K562 (cell line): Measurements from ENCODE around the gene GRSF1. TPM values are rescaled to one million over a fixed set of nuclear protein-coding genes. Genes with fewer than 3 reads are reported as not detected.

Experiments used
- CBX3 ChIP-seq, 2 experiments: IDR thresholded peaks; 1 replicate in 1 of 2; 2 replicates in 1 of 2; pipeline ENCODE4 v1.6.1; 2012; ENCODE audit warnings: inconsistent platforms in 2 of 2, low read length in 2 of 2, borderline replicate concordance in 1 of 2, control low read depth in 1 of 2
- CC2D1A ChIP-seq: fragments of 450-650 bp; IDR thresholded peaks from 2 replicates; pipeline ENCODE4 v1.6.1; 2017; ENCODE audit warnings: mild to moderate bottlenecking
- HDAC1 ChIP-seq, 2 experiments: fragments of 450-650 bp; IDR thresholded peaks; 2 replicates each; pipeline ENCODE4 v1.6.1; 2016 to 2017; ENCODE audit warnings: inconsistent platforms in 1 of 2, mild to moderate bottlenecking in 1 of 2, moderate library complexity in 1 of 2
- MAX ChIP-seq: sonication (generic); formaldehyde crosslinking; IDR thresholded peaks from 2 replicates; pipeline ENCODE4 v1.9.0; 2022; ENCODE audit warnings: mild to moderate bottlenecking, missing genetic modification reagents
- NCOR1 ChIP-seq: fragments of 450-650 bp; IDR thresholded peaks from 2 replicates; pipeline ENCODE4 v1.6.1; 2016; ENCODE audit warnings: mild to moderate bottlenecking, moderate library complexity
- POLR2B ChIP-seq: fragments of 450-650 bp; IDR thresholded peaks from 2 replicates; pipeline ENCODE4 v1.6.1; 2018; ENCODE audit warnings: low read depth; ENCODE audit not compliant: partially characterized antibody
- SUPT5H ChIP-seq: fragments of 450-650 bp; IDR thresholded peaks from 2 replicates; pipeline ENCODE4 v1.6.1; 2016
- TCF3 ChIP-seq: sonication (generic); formaldehyde crosslinking; IDR thresholded peaks from 2 replicates; pipeline ENCODE4 v1.4.0; 2020; ENCODE audit warnings: mild to moderate bottlenecking, missing genetic modification reagents
- ZBTB11 ChIP-seq, 3 experiments: fragments of 200-800 bp in 1 of 3; fragments of 250-450 bp in 1 of 3; fragments of 450-650 bp in 1 of 3; sonication (Bioruptor Pico) in 1 of 3; sonication (Bioruptor generic) in 1 of 3; formaldehyde crosslinking in 1 of 3; IDR thresholded peaks; 2 replicates each; pipeline versions ENCODE4 v1.6.1 to v1.8.0; 2016 to 2022; ENCODE audit warnings: mild to moderate bottlenecking in 2 of 3, missing genetic modification characterization in 2 of 3, missing compliant biosample characterization in 1 of 3, moderate library complexity in 1 of 3
- ZFX ChIP-seq: sonication (generic); formaldehyde crosslinking; IDR thresholded peaks from 2 replicates; pipeline ENCODE4 v1.8.0; 2022; ENCODE audit warnings: mild to moderate bottlenecking, missing genetic modification reagents, moderate library complexity
- ZNF12 ChIP-seq: sonication (generic); formaldehyde crosslinking; IDR thresholded peaks from 2 replicates; pipeline ENCODE4 v1.4.0; 2020; ENCODE audit warnings: mild to moderate bottlenecking, missing genetic modification reagents
- ZNF134 ChIP-seq: fragments of 250-450 bp; sonication (Bioruptor Pico); conservative IDR thresholded peaks from 2 replicates; pipeline ENCODE4 v1.4.0; 2020
- ZNF740 ChIP-seq, 3 experiments: fragments of 200-800 bp in 1 of 3; sonication (Bioruptor generic) in 1 of 3; sonication (generic) in 1 of 3; formaldehyde crosslinking in 1 of 3; IDR thresholded peaks; 2 replicates each; pipeline versions ENCODE4 v1.6.1 to v1.8.0; 2016 to 2022; ENCODE audit warnings: mild to moderate bottlenecking in 2 of 3, missing compliant biosample characterization in 2 of 3, missing genetic modification characterization in 2 of 3, missing genetic modification reagents in 1 of 3
- polyA plus RNA-seq, 8 experiments: library from polyadenylated mRNA; depleted of rRNA in 4 of 8; stranded (reverse) in 5 of 8; unstranded in 3 of 8; fragments of >200 nt; fragmentation: Nextera tagmentation in 2 of 8; fragmentation: Illumina TruSeq in 1 of 8; extraction: Ambion mirVana in 2 of 8; extraction: Trizol in 1 of 8; gene quantifications; 2 replicates each; pipeline versions ENCODE4 v1.2.1 to v1.2.3, GENCODE V29; 2011 to 2014; ENCODE audit warnings: inconsistent platforms in 1 of 8, missing spikeins in 1 of 8
- total RNA-seq, 7 experiments: library from RNA; depleted of rRNA in 6 of 7; stranded (reverse); fragments of >200 nt in 6 of 7; fragmentation: Illumina TruSeq in 2 of 7; extraction: Trizol in 2 of 7; gene quantifications; 2 replicates each; pipeline versions ENCODE4 v1.2.1 to v1.2.3, GENCODE V29; 2011 to 2021; ENCODE audit warnings: low replicate concordance in 1 of 7
- TF ChIP-seq, protein P1 (sequence below): fragments of 450-650 bp; IDR thresholded peaks from 2 replicates; pipeline ENCODE4 v1.6.1; 2016; ENCODE audit warnings: low read depth, mild to moderate bottlenecking, moderate library complexity
- TF ChIP-seq, protein P2 (sequence below), 2 experiments: IDR thresholded peaks in 1 of 2; conservative IDR thresholded peaks in 1 of 2; 2 replicates each; pipeline ENCODE4 v1.6.1; 2016; ENCODE audit warnings: low read depth in 2 of 2, mild to moderate bottlenecking in 1 of 2, missing compliant biosample characterization in 1 of 2, missing genetic modification characterization in 1 of 2, moderate library complexity in 1 of 2

The GRSF1 gene
- total and polyA plus RNA-seq, 9 of the 15 experiments (the other 6 are each of a cell fraction or from before 2014, with no cell fraction given): 33.0 to 105 (median 76.0) TPM

GRCh38 chr4:70838666-70839588 lies 763 bp downstream of the GRSF1 start (continued):
- no peak for TF ChIP-seq ZNF134 (CRISPR knock-in tag)
- TF ChIP-seq ZFX (CRISPR knock-in tag): peak; percentile 95
- TF ChIP-seq CBX3 (IDR thresholded peaks at IDR 0.05; ENCODE audit: borderline replicate concordance in 1 of 2, low read length in 2 of 2): no peak
- TF ChIP-seq SUPT5H: peak; percentile 22; the same call in 1 of the 2 replicates
- TF ChIP-seq, protein P1, sequence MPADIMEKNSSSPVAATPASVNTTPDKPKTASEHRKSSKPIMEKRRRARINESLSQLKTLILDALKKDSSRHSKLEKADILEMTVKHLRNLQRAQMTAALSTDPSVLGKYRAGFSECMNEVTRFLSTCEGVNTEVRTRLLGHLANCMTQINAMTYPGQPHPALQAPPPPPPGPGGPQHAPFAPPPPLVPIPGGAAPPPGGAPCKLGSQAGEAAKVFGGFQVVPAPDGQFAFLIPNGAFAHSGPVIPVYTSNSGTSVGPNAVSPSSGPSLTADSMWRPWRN: no peak
- peak in 1 of 2 experiments; percentile 64; a peak in 1 of 4 replicates for TF ChIP-seq HDAC1 (IDR thresholded peaks at IDR 0.05)
- 0 out of 2 replicates have a peak, but pooled peaks have one; percentile 40 for TF ChIP-seq ZNF740 (CRISPR knock-in tag; IDR thresholded peaks at IDR 0.05)
- no peak for TF ChIP-seq ZNF740 (tag; IDR thresholded peaks at IDR 0.05)
- no peak for TF ChIP-seq CC2D1A
- no peak for TF ChIP-seq MAX
- peak; percentile 12; the same call in 1 of the 2 replicates for TF ChIP-seq TCF3 (CRISPR knock-in tag)
- no peak for TF ChIP-seq POLR2B
- TF ChIP-seq NCOR1: no peak
- TF ChIP-seq ZBTB11 (CRISPR knock-in tag; IDR thresholded peaks at IDR 0.05): peak in 1 of 3 experiments; percentile 30; a peak in 1 of 6 replicates
- TF ChIP-seq ZNF12: no peak; the same call in 1 of the 2 replicates
- TF ChIP-seq, protein P2, sequence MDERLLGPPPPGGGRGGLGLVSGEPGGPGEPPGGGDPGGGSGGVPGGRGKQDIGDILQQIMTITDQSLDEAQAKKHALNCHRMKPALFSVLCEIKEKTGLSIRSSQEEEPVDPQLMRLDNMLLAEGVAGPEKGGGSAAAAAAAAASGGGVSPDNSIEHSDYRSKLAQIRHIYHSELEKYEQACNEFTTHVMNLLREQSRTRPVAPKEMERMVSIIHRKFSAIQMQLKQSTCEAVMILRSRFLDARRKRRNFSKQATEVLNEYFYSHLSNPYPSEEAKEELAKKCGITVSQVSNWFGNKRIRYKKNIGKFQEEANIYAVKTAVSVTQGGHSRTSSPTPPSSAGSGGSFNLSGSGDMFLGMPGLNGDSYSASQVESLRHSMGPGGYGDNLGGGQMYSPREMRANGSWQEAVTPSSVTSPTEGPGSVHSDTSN (CRISPR knock-in tag; IDR thresholded peaks at IDR 0.05; ENCODE audit: low read depth): no peak
- TF ChIP-seq, protein P2 (tag; conservative IDR thresholded peaks at IDR 0.05; ENCODE audit: low read depth): no peak
